DOHH2 (cell line): Measurements from ENCODE around the gene UTS2R.

Experiments
- H3F3A ChIP-seq: fragments of 200-600 bp; sonication (generic), shearing (Covaris generic); 2 replicates; pipeline ENCODE4 v1.6.0; 2016; ENCODE audit warnings: antibody characterized with exemption, mild to moderate bottlenecking; ENCODE audit not compliant: control insufficient read depth, insufficient read depth
- H3K27ac ChIP-seq: fragments of 200-600 bp; sonication (generic); 2 replicates; pipeline ENCODE4 v1.5.1; 2014; ENCODE audit warnings: low read depth, mild to moderate bottlenecking, low read length, moderate library complexity
- H3K27me3 ChIP-seq: fragments of 200-600 bp; sonication (generic); 2 replicates; pipeline ENCODE4 v1.6.1; 2014; ENCODE audit warnings: mild to moderate bottlenecking, low read length, mixed read lengths; ENCODE audit not compliant: control insufficient read depth
- H3K36me3 ChIP-seq: fragments of 200-600 bp; sonication (generic); 2 replicates; pipeline ENCODE4 v1.6.1; 2014; ENCODE audit warnings: mild to moderate bottlenecking, low read length, moderate library complexity, mixed read lengths; ENCODE audit not compliant: control insufficient read depth
- H3K4me1 ChIP-seq: fragments of 200-600 bp; sonication (generic); 2 replicates; pipeline ENCODE4 v1.6.1; 2014; ENCODE audit warnings: mild to moderate bottlenecking, low read length, mixed read lengths; ENCODE audit not compliant: control insufficient read depth
- H3K4me2 ChIP-seq: fragments of 200-600 bp; sonication (generic); 2 replicates; pipeline ENCODE4 v1.6.0; 2014; ENCODE audit warnings: mild to moderate bottlenecking, low read length, moderate library complexity
- H3K4me3 ChIP-seq: fragments of 200-600 bp; sonication (generic); 2 replicates; pipeline ENCODE4 v1.5.1; 2014; ENCODE audit warnings: mild to moderate bottlenecking, low read length, mixed read lengths
- H3K79me2 ChIP-seq: fragments of 200-600 bp; sonication (generic); 2 replicates; pipeline ENCODE4 v1.6.1; 2014; ENCODE audit warnings: mild to moderate bottlenecking, low read length, mixed read lengths; ENCODE audit not compliant: control insufficient read depth
- H3K9me2 ChIP-seq: fragments of 200-600 bp; sonication (generic); replicated peaks from 2 replicates; pipeline ENCODE4 v1.6.1; 2014; ENCODE audit warnings: mild to moderate bottlenecking, low read length, mixed read lengths; ENCODE audit not compliant: control insufficient read depth
- H3K9me3 ChIP-seq: fragments of 200-600 bp; sonication (generic); 2 replicates; pipeline ENCODE4 v1.6.1; 2014; ENCODE audit warnings: antibody characterized with exemption, low read length, mixed read lengths; ENCODE audit not compliant: control insufficient read depth, insufficient read depth
- H4K20me1 ChIP-seq: fragments of 200-600 bp; sonication (generic); 2 replicates; pipeline ENCODE4 v1.6.0; 2014; ENCODE audit warnings: low read depth, mild to moderate bottlenecking, antibody characterized with exemption, low read length, moderate library complexity; ENCODE audit not compliant: control insufficient read depth, insufficient read depth
- EZH2phosphoT487 ChIP-seq: fragments of 200-600 bp; sonication (generic); IDR thresholded peaks from 2 replicates; pipeline ENCODE4 v1.6.1; 2017; ENCODE audit warnings: borderline replicate concordance, mild to moderate bottlenecking, antibody characterized with exemption, low read length, moderate library complexity, mixed read lengths
- TF ChIP-seq, protein P1 (sequence below): fragments of 200-600 bp; sonication (generic); IDR thresholded peaks from one replicate; pipeline ENCODE4 v1.5.1; 2014; ENCODE audit warnings: antibody characterized with exemption, mild to moderate bottlenecking, low read depth, low read length; ENCODE audit not compliant: poor library complexity, severe bottlenecking

The UTS2R gene

GRCh38 chr17:82350182-82351030 lies 21.2 kb upstream of the UTS2R start:
- no peaks in the 10 kb centered on the region for H3K9me3 ChIP-seq
- peak overlapping the region; percentile 71 for H3K4me2 ChIP-seq
- peaks cover 7% of the 10 kb centered on the region for H3F3A ChIP-seq
- no peaks in the 10 kb centered on the region for H3K9me2 ChIP-seq
- H3K36me3 ChIP-seq: no peaks in the 10 kb centered on the region
- H3K4me3 ChIP-seq: peak overlapping the region; percentile 58
- peak overlapping the region; percentile 88 for H3K27ac ChIP-seq
- H3K79me2 ChIP-seq: no peaks in the 10 kb centered on the region
- TF ChIP-seq, protein P1, sequence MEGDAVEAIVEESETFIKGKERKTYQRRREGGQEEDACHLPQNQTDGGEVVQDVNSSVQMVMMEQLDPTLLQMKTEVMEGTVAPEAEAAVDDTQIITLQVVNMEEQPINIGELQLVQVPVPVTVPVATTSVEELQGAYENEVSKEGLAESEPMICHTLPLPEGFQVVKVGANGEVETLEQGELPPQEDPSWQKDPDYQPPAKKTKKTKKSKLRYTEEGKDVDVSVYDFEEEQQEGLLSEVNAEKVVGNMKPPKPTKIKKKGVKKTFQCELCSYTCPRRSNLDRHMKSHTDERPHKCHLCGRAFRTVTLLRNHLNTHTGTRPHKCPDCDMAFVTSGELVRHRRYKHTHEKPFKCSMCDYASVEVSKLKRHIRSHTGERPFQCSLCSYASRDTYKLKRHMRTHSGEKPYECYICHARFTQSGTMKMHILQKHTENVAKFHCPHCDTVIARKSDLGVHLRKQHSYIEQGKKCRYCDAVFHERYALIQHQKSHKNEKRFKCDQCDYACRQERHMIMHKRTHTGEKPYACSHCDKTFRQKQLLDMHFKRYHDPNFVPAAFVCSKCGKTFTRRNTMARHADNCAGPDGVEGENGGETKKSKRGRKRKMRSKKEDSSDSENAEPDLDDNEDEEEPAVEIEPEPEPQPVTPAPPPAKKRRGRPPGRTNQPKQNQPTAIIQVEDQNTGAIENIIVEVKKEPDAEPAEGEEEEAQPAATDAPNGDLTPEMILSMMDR: peak; percentile 48
- TF ChIP-seq EZH2phosphoT487: no peak
- H4K20me1 ChIP-seq: no peaks in the 10 kb centered on the region
- peaks cover 37% of the 10 kb centered on the region for H3K4me1 ChIP-seq
- no peaks in the 10 kb centered on the region for H3K27me3 ChIP-seq

DNA sequence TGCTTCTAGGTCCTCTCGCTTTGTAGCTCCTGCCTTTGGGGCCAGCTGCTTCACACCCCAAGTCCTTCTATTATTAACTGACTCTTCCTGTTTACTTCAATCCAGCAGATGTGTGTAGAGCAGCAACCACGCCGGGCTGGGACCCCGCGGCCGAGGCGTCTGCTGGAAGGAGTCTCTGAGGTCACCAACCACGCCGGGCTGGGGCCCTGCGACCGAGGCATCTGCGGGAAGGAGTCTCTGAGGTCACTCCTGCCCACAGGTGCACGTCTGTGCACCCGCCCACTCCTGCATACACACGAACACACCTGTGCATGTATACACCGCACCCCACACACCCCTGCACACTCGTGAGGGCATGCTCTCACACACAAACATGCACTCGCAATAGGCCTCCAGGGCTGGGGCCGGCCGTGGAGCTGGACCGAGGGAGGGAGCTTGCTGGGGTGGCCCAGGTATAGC lies 20.3 kb upstream of the UTS2R start:
- Histone ChIP-seq H3K27me3 (no peaks in the 10 kb centered on the region), H3K4me3 (peak overlapping the region; percentile 58), H4K20me1 (no peaks in the 10 kb centered on the region), H3K9me3 (no peaks in the 10 kb centered on the region), H3K36me3 (no peaks in the 10 kb centered on the region), H3K9me2 (no peaks in the 10 kb centered on the region), H3F3A (peaks cover 7% of the 10 kb centered on the region), H3K79me2 (no peaks in the 10 kb centered on the region), H3K4me1 (peaks cover 37% of the 10 kb centered on the region), H3K4me2 (peak overlapping the region; percentile 71), H3K27ac (peak overlapping the region; percentile 88)
- TF ChIP-seq EZH2phosphoT487: no peak
- TF ChIP-seq, protein P1: no peak

- Histone ChIP-seq H3K27me3 (no peaks in the 10 kb centered on the region), H3K4me2 (peak overlapping the region; percentile 71), H3K79me2 (no peaks in the 10 kb centered on the region), H3K9me2 (no peaks in the 10 kb centered on the region), H3K4me1 (peaks cover 31% of the 10 kb centered on the region), H3K36me3 (no peaks in the 10 kb centered on the region), H3K4me3 (peak overlapping the region; percentile 58), H3F3A (peaks cover 7% of the 10 kb centered on the region), H3K9me3 (no peaks in the 10 kb centered on the region), H4K20me1 (no peaks in the 10 kb centered on the region), H3K27ac (peak overlapping the region; percentile 88)
- TF ChIP-seq, protein P1: peak; percentile 94
- no peak for TF ChIP-seq EZH2phosphoT487
Observed at GRCh38 chr17:82351713-82352488, 19.7 kb upstream of the UTS2R start.
